Prostate gland (tissue), 2 donors: Measurements from ENCODE around the gene LRP2.

ENCODE experiments used
- POLR2A ChIP-seq: fragments of 450-650 bp; IDR thresholded peaks from one replicate; pipeline ENCODE4 v1.6.1; 2016; ENCODE audit warnings: antibody characterized with exemption, mild to moderate bottlenecking
- TF ChIP-seq, protein P1 (sequence below), 4 experiments: fragments of 200-600 bp in 2 of 4; fragments of 450-650 bp in 2 of 4; sonication (generic) in 2 of 4; IDR thresholded peaks; 1 replicate in 3 of 4; 2 replicates in 1 of 4; pipeline ENCODE4 v1.5.1; 2016 to 2019; ENCODE audit warnings: antibody characterized with exemption in 4 of 4, mild to moderate bottlenecking in 2 of 4, moderate library complexity in 2 of 4

DNA sequence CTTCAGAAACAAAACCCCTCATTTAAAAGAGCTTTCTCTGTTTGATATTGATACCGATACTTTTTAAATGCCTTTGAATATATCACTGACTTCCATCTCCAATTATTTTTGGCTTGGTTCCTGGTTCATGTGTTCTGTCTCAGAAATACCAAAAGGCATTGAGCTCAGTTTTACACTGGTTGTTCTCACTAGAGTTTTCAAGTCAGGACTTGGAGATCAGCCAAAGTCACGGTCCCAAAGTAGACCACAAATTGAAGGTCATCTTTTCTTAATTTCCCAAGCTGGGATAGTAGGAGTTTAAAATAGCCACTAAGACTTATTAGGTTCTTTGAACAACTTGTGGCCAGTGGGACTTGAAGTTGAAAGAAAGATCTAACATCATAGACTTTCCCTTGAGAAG is 268.8 kb downstream of the LRP2 start:
- no peak for TF ChIP-seq POLR2A
- TF ChIP-seq, protein P1, sequence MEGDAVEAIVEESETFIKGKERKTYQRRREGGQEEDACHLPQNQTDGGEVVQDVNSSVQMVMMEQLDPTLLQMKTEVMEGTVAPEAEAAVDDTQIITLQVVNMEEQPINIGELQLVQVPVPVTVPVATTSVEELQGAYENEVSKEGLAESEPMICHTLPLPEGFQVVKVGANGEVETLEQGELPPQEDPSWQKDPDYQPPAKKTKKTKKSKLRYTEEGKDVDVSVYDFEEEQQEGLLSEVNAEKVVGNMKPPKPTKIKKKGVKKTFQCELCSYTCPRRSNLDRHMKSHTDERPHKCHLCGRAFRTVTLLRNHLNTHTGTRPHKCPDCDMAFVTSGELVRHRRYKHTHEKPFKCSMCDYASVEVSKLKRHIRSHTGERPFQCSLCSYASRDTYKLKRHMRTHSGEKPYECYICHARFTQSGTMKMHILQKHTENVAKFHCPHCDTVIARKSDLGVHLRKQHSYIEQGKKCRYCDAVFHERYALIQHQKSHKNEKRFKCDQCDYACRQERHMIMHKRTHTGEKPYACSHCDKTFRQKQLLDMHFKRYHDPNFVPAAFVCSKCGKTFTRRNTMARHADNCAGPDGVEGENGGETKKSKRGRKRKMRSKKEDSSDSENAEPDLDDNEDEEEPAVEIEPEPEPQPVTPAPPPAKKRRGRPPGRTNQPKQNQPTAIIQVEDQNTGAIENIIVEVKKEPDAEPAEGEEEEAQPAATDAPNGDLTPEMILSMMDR (IDR thresholded peaks at IDR 0.05), result no peak
